ENCODE data around the gene RAB39A. TPM values are rescaled to one million over a fixed set of nuclear protein-coding genes. Genes with fewer than 3 reads are reported as not detected.

The RAB39A gene
- total and polyA plus RNA-seq, 10 of the 15 experiments (the other 5 are each of a cell fraction or from before 2014, with no cell fraction given), result 0.10 to 9.2 (median 4.9) TPM

- TF ChIP-seq YY1 (IDR thresholded peaks at IDR 0.05; ENCODE audit: low read depth, low read length), result 0 out of 2 replicates have a peak, but pooled peaks have one; percentile 8
- no peak for TF ChIP-seq GABPA (IDR thresholded peaks at IDR 0.05; ENCODE audit: low read depth)
- TF ChIP-seq CBFB (IDR thresholded peaks at IDR 0.05; ENCODE audit: low read depth), result no peak
- 0 out of 2 replicates have a peak, but pooled peaks have one; percentile 22 for TF ChIP-seq POLR2AphosphoS5 (IDR thresholded peaks at IDR 0.05; ENCODE audit: low read length)
- TF ChIP-seq SPI1 (IDR thresholded peaks at IDR 0.05; ENCODE audit: borderline replicate concordance, insufficient read depth, low read depth, low read length), result no peak; the same call in 1 of the 2 replicates
- TF ChIP-seq YBX1 (IDR thresholded peaks at IDR 0.05), result no peak
- peak; percentile 96 to 99 for TF ChIP-seq BHLHE40 (IDR thresholded peaks at IDR 0.05; ENCODE audit: borderline replicate concordance in 1 of 2, low read depth in 2 of 2, low read length in 1 of 2)
- peak; percentile 77 for TF ChIP-seq NKRF (conservative IDR thresholded peaks at IDR 0.05)
- TF ChIP-seq CBX5 (IDR thresholded peaks at IDR 0.05; ENCODE audit: low read depth), result no peak
- peak; percentile 41; the same call in 1 of the 2 replicates for TF ChIP-seq RAD51 (IDR thresholded peaks at IDR 0.05)
- TF ChIP-seq PAX8 (IDR thresholded peaks at IDR 0.05), result no peak
- TF ChIP-seq CUX1 (IDR thresholded peaks at IDR 0.05; ENCODE audit: insufficient replicate concordance, low read depth, low read length), result no peak
- peak; percentile 98 for TF ChIP-seq SP1 (IDR thresholded peaks at IDR 0.05; ENCODE audit: low read depth, low read length)
- peak; percentile 60 for TF ChIP-seq MXI1 (IDR thresholded peaks at IDR 0.05; ENCODE audit: low read depth, low read length)
- no peak for TF ChIP-seq MEF2A (IDR thresholded peaks at IDR 0.05; ENCODE audit: insufficient read depth, low read depth, low read length)
- TF ChIP-seq CREB1 (IDR thresholded peaks at IDR 0.05; ENCODE audit: low read depth), result peak; percentile 85
- no peak for TF ChIP-seq SMAD1 (IDR thresholded peaks at IDR 0.05; ENCODE audit: low read depth, partially characterized antibody)
- TF ChIP-seq POLR2AphosphoS2 (IDR thresholded peaks at IDR 0.05; ENCODE audit: low read depth, low read length), result no peak
- TF ChIP-seq SMAD5 (IDR thresholded peaks at IDR 0.05; ENCODE audit: low read depth), result 0 out of 2 replicates have a peak, but pooled peaks have one; percentile 40
- TF ChIP-seq NFYA (IDR thresholded peaks at IDR 0.05; ENCODE audit: borderline replicate concordance, low read depth, low read length), result peak; percentile 64; the same call in 1 of the 2 replicates
- peak in 1 of 2 experiments; percentile 48; a peak in 1 of 4 replicates for TF ChIP-seq IKZF2 (IDR thresholded peaks at IDR 0.05)
- TF ChIP-seq CHD4 (IDR thresholded peaks at IDR 0.05), result no peak
Measured at GRCh38 chr11:107928046-107928766, at the start of gene RAB39A (continued).
